Measurements from ENCODE around the gene BAZ2B.

DNA sequence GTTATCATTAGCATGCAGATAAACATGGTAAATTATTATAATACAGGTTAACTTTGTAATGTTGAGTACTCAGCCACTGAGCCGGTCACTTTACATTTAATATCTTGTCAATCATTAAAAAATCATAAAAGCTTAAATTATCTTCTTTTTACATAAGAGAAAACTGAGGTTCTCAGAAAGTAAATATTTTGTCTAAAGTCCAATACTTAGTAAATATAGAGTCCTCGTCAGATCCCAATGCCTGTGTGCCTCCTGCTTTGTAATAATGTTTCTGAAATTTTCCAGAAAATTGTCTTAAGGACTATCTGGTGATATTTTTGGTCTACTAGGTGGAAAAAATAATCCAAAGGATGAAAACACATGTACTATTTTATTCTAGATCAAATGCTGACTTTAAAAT lies 213.6 kb downstream of the BAZ2B start:
- TF ChIP-seq, protein P1, sequence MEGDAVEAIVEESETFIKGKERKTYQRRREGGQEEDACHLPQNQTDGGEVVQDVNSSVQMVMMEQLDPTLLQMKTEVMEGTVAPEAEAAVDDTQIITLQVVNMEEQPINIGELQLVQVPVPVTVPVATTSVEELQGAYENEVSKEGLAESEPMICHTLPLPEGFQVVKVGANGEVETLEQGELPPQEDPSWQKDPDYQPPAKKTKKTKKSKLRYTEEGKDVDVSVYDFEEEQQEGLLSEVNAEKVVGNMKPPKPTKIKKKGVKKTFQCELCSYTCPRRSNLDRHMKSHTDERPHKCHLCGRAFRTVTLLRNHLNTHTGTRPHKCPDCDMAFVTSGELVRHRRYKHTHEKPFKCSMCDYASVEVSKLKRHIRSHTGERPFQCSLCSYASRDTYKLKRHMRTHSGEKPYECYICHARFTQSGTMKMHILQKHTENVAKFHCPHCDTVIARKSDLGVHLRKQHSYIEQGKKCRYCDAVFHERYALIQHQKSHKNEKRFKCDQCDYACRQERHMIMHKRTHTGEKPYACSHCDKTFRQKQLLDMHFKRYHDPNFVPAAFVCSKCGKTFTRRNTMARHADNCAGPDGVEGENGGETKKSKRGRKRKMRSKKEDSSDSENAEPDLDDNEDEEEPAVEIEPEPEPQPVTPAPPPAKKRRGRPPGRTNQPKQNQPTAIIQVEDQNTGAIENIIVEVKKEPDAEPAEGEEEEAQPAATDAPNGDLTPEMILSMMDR (conservative IDR thresholded peaks at IDR 0.05; ENCODE audit: low read depth in 2 of 2) = no peak
- TF ChIP-seq EZH2phosphoT487 (IDR thresholded peaks at IDR 0.05; ENCODE audit: unreplicated experiment) = no peak

All from GM23338 (cell line).